Mesodermal cell (in vitro differentiated cells): ENCODE data around the gene GFI1B.
"Not testable (repeated sequence)": the region's sequence is repeated elsewhere in the genome, so short reads cannot be mapped to it uniquely, and the experiment has no call there.

Experiments
- H3K27ac ChIP-seq: 2 replicates; pipeline ENCODE4 v1.7.0; 2013; ENCODE audit warnings: mild to moderate bottlenecking, low read depth, low read length, moderate library complexity; ENCODE audit not compliant: severe bottlenecking
- H3K36me3 ChIP-seq: 2 replicates; pipeline ENCODE4 v1.7.1; 2013; ENCODE audit warnings: mild to moderate bottlenecking, low read length, moderate library complexity; ENCODE audit not compliant: control insufficient read depth, insufficient read depth
- H3K4me1 ChIP-seq: one replicate; pipeline ENCODE4 v1.7.1; 2013; ENCODE audit warnings: mild to moderate bottlenecking, low read length; ENCODE audit not compliant: insufficient read depth, control insufficient read depth, poor library complexity, severe bottlenecking
- H3K4me3 ChIP-seq: 2 replicates; pipeline ENCODE4 v1.7.0; 2013; ENCODE audit warnings: low read length, control low read depth, mild to moderate bottlenecking; ENCODE audit not compliant: insufficient read depth, poor library complexity, severe bottlenecking; ENCODE audit errors: extremely low read depth
- H3K9me3 ChIP-seq: 2 replicates; pipeline ENCODE4 v1.7.1; 2013; ENCODE audit warnings: mild to moderate bottlenecking, low read length, moderate library complexity; ENCODE audit not compliant: control insufficient read depth
- WGBS, 2 experiments: methylation state at CpG; one replicate each; pipeline ENCODE4 v1.1.5; 2013; ENCODE audit warnings: missing lambda C conversion rate in 2 of 2; ENCODE audit not compliant: insufficient coverage in 2 of 2; 5-methylcytosine and 5-hydroxymethylcytosine counted together

The GFI1B gene

DNA sequence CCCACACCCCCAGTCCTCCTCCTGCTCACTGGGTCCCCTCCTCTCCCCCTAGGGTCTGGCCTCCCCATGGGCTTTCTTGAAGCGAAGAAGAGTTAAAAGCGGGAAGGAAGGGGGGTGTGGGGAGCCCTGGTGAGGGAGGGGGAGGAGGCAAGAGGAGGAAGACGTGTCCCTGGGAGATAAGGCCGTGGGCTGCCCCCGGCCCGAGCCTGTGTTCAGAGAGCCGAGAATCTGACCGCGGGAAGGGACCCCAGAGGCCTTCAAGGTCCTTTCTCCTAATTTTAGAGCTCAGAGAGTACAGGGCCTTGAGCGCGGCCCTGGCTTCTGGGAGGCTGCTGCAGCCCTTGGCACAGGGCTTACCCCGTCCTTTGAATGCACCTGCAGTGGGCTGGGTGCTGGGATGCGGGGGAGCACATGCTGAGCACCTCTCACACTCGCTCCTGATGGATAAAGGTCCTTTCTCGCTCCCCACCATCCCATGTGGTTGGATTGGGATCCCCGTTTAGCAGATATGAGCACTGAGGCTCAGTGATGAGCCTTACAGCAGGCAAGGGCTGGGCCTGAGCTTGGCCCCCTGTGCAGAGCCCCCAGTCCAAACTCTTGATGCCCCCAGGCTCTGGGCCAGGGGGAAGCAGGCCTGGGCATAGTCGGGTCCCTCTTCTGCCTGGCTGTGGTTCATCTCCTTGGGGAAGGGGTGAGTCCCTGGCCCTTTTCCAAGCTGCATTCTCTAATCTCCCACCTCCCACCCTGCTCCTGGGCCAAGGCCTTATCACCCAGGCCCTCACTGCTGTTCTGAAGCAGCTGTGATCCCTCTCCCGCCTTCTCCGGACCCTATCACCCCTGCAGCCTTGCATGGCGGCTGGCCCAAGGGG lies 5.9 kb downstream of the GFI1B start:
- Histone ChIP-seq H3K4me1 (peaks cover 7% of the 10 kb centered on the region), H3K4me3 (no peak overlapping the region), H3K9me3 (no peaks in the 10 kb centered on the region), H3K27ac (no peak overlapping the region), H3K36me3 (no peaks in the 10 kb centered on the region)
- WGBS, 2 experiments: 82 to 87% methylated on average over 15 to 19 of the region's 20 CpGs

DNA sequence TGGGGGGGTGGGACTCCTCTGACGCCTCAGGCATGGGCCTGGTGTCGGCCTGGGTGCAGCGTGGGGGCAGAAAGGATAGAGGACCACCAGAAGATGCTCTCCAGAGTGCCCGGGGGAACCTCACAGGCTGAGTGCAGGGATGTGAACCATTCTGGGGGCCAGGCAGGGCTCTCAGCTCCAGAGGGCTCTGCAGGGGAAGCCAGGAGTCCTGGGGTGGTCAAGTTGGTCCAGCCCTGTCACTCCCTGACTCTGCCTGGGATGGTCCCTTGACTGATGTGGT lies 6.5 kb downstream of the GFI1B start:
- WGBS, 2 experiments: 95 to 98% methylated on average over 4 of the region's 4 CpGs
- H3K4me3 ChIP-seq: no peak overlapping the region
- H3K36me3 ChIP-seq: no peaks in the 10 kb centered on the region
- no peak overlapping the region for H3K27ac ChIP-seq
- peaks cover 7% of the 10 kb centered on the region for H3K4me1 ChIP-seq
- no peaks in the 10 kb centered on the region for H3K9me3 ChIP-seq

DNA sequence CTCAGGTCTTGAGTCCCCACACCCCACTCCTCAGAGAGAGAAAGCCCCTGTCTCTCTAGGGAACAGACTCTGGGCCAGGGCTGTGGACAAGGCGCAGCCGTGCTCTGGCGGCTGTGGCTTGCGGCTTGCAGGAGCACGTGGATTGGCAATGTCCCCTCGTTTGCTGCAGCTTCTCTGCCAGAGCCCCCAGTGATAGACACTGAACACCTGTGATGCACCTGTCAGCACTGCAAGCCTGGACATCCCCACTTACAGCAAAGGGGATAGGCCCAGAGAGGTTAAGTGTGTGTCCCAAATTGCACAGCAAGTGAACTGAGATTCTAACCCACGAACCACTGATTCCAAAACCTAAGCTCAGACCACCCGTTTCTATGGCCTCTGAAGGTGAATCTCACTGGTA lies 7.0 kb downstream of the GFI1B start:
- H3K36me3 ChIP-seq: no peaks in the 10 kb centered on the region
- H3K4me1 ChIP-seq: peaks cover 7% of the 10 kb centered on the region
- no peak overlapping the region for H3K27ac ChIP-seq
- 90 to 94% methylated on average over 8 of the region's 8 CpGs for WGBS, 2 experiments
- no peaks in the 10 kb centered on the region for H3K9me3 ChIP-seq
- H3K4me3 ChIP-seq: no peak overlapping the region

GRCh38 chr9:132986114-132986513 lies 7.6 kb downstream of the GFI1B start:
- no peaks in the 10 kb centered on the region for H3K9me3 ChIP-seq
- H3K4me3 ChIP-seq: no peak overlapping the region
- no peaks in the 10 kb centered on the region for H3K36me3 ChIP-seq
- WGBS, 2 experiments: 86 to 94% methylated on average over 12 to 13 of the region's 13 CpGs
- H3K4me1 ChIP-seq: peaks cover 7% of the 10 kb centered on the region
- no peak overlapping the region for H3K27ac ChIP-seq

- Histone ChIP-seq H3K36me3 (no peaks in the 10 kb centered on the region), H3K4me3 (no peak overlapping the region), H3K27ac (no peak overlapping the region), H3K9me3 (no peaks in the 10 kb centered on the region), H3K4me1 (peaks cover 8% of the 10 kb centered on the region)
- 82 to 87% methylated on average over 16 to 22 of the region's 26 CpGs for WGBS, 2 experiments
Observed at GRCh38 chr9:132986640-132987620, 8.4 kb downstream of the GFI1B start.

DNA sequence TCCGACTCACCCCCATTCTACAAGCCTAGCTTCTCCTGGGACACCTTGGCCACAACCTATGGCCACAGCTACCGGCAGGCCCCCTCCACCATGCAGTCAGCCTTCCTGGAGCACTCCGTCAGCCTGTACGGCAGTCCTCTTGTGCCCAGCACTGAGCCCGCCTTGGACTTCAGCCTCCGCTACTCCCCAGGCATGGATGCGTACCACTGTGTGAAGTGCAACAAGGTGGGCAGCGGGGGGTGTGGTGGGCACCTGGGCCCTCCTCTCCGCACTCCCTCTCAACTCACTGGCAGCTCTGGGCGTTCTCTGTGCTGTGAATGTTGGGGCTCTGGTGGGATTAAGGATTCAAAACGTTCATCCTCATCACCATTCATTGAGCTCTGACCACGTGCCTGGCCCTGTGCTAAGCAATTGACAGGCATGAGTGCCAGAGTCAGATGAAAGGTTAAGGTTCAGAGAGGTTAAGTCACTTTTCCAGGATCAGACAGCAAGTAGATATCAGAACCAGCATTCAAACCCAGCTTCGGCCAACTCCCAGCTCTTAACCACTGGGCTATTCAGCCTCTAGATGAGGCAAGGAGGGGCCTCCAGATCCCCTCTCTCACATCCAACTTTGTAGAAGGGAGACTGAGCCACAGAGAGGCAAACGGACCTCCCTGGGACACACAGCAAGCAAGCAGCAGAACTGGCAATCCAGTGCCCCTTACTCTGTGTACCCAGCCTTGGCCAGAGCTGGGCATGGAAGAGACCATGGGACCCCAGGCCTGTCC lies 9.9 kb downstream of the GFI1B start:
- Histone ChIP-seq H3K4me1 (peaks cover 11% of the 10 kb centered on the region), H3K36me3 (no peaks in the 10 kb centered on the region), H3K9me3 (no peaks in the 10 kb centered on the region), H3K4me3 (no peak overlapping the region), H3K27ac (no peak overlapping the region)
- WGBS, 2 experiments: 83 to 96% methylated on average over 9 of the region's 14 CpGs

GRCh38 chr9:132989014-132989310 lies 10.5 kb downstream of the GFI1B start:
- H3K4me1 ChIP-seq: peaks cover 16% of the 10 kb centered on the region
- H3K27ac ChIP-seq: no peak overlapping the region
- no peak overlapping the region for H3K4me3 ChIP-seq
- no peaks in the 10 kb centered on the region for H3K9me3 ChIP-seq
- 95 to 96% methylated on average over 13 of the region's 13 CpGs for WGBS, 2 experiments
- H3K36me3 ChIP-seq: no peaks in the 10 kb centered on the region

- no peak overlapping the region for H3K4me3 ChIP-seq
- H3K4me1 ChIP-seq: peaks cover 18% of the 10 kb centered on the region
- no peak overlapping the region for H3K27ac ChIP-seq
- H3K9me3 ChIP-seq: no peaks in the 10 kb centered on the region
- no peaks in the 10 kb centered on the region for H3K36me3 ChIP-seq
- 87 to 93% methylated on average over 17 to 20 of the region's 23 CpGs for WGBS, 2 experiments
Observed at GRCh38 chr9:132989414-132989996, 11.0 kb downstream of the GFI1B start.

GRCh38 chr9:132989998-132990557 lies 11.6 kb downstream of the GFI1B start:
- H3K9me3 ChIP-seq, H3K36me3 ChIP-seq, H3K27ac ChIP-seq, H3K4me3 ChIP-seq: not testable (repeated sequence)
- WGBS, 2 experiments: 82 to 95% methylated on average over 3 to 4 of the region's 4 CpGs
- H3K4me1 ChIP-seq: peaks cover 19% of the 10 kb centered on the region

DNA sequence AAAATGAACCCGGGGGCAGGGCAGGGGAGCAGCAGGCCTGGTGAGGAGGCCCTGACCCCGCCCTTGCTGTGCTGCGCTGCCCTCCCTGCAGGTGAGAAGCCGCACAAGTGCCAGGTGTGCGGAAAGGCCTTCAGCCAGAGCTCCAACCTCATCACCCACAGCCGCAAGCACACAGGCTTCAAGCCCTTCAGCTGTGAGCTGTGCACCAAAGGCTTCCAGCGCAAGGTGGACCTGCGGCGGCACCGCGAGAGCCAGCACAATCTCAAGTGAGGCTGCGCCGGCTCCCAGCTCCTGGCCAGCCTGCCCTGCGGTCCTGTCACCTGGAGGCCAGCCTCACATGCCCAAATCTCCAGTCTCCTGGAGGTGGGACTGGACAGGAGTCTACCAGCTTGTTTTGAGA lies 12.3 kb downstream of the GFI1B start:
- no peak overlapping the region for H3K4me3 ChIP-seq
- no peaks in the 10 kb centered on the region for H3K36me3 ChIP-seq
- 96 to 99% methylated on average over 14 of the region's 14 CpGs for WGBS, 2 experiments
- H3K4me1 ChIP-seq: peaks cover 19% of the 10 kb centered on the region
- H3K27ac ChIP-seq: no peak overlapping the region
- H3K9me3 ChIP-seq: no peaks in the 10 kb centered on the region
